Caki2 (cell line): ENCODE measurements around the gene ATXN1. TPM values are rescaled to one million over a fixed set of nuclear protein-coding genes. Genes with fewer than 3 reads are reported as not detected.
"Not testable (repeated sequence)": the region's sequence is repeated elsewhere in the genome, so short reads cannot be mapped to it uniquely, and the experiment has no call there.

Experiments
- DNase-seq: peaks from one replicate; pipeline ENCODE4 v3.0.0-alpha.2; 2015; ENCODE audit warnings: low read depth
- in situ Hi-C: cut with HindIII; loops from 2 replicates; pipeline ENCODE4 v1.10.0; 2016; ENCODE audit warnings: low sequenced_read_pairs, low pct_unique_long_range_greater_than_20kb, mixed read lengths
- total RNA-seq: library from RNA; depleted of rRNA; stranded (reverse); fragments of >200 nt; shearing (Covaris generic); gene quantifications from 2 replicates; pipeline ENCODE4 v1.2.3, GENCODE V29; 2014; ENCODE audit warnings: low replicate concordance

The ATXN1 gene
- total RNA-seq, 1 experiment from 2014 or later: 23.8 TPM

GRCh38 chr6:16623731-16624130 lies 137.5 kb downstream of the ATXN1 start:
- in situ Hi-C loops: no loop called here
- no peak for DNase-seq

DNA sequence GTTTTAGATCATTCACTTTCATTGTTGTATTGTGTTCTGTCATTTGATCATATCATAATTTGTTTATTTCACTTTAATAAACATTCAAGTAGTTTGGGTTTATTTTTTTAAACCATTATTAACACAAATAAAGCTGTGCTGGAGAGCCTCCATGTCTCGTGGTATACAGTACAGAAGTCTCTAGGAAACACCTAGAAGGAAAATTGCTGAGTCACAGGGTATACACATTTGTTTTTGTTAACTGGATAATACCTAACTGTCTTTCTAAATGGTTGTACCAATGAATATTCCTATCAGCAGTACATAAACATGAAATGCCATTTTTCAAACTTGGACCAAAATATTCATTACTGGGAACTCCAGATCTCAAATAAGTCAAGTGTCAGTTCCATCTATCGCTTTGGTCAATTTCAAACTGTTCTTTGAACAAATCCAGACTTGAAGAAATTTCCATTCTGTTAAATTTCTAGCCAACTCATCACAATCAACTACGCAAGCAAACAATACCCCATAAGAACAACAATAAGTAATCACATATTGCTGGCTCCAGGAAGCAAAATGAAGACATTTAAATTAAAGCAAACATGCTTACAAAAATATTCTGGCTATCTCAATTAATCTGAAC lies 138.1 kb downstream of the ATXN1 start:
- no peak for DNase-seq
- in situ Hi-C loops: no loop called here

DNA sequence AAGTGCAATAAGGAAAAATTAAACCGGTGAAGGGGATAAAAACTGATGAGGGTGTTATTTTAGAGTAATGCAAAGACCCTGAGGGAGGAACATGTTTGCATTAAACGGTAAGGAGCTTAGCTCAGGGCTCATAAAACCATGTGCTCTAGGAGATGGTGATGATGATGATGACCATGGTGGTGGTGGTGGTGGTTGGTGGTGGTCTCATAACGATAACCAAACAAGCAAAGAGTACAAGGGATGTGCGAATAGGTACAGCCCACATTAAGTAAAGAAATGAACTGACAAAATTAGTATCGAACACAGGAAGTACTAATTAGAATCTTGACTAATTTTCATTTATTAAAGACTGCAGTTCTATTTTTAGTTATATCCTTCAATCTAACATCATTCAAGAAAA lies 139.1 kb downstream of the ATXN1 start:
- in situ Hi-C loops: no loop called here
- no peak for DNase-seq

DNA sequence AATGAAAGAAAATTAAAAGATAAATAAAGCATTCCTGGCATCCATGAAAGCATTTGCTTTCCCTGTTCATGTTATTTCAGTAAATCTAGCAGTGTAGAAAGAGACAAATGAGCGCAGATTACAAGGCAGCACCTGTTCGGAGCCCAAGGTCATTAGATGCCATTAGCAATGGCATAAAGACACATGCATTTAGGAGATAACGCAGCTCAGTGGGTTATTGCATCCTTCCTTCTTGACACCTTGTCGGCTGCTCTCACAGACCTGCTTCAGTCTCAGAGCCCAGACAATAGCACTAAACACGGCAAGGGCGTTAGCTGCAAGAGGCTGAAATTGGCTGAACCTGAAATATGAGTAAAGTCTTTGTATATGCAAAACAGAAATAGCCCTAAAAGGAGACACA lies 140.3 kb downstream of the ATXN1 start:
- in situ Hi-C loops: no loop called here
- no peak for DNase-seq

DNA sequence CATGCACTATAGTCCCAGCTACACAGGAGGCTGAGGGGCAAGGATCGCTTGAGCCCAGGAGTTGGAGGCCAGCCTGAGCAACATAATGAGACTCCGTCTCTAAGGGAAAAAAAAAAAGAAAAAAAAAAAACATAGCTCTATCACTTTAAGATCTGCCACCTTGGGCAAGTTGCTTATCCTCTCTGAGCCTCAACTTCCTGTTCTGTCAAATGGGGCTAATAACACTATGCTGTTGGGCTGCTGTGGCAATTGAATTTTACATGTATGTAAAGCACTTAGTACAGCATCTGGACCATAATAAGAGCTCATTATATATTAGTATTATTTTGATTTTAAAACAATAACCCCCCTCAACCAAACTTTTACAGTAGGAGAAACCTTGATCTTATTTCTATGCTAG lies 141.5 kb downstream of the ATXN1 start:
- DNase-seq: no peak
- in situ Hi-C loops: no loop called here

GRCh38 chr6:16618962-16619361 lies 142.3 kb downstream of the ATXN1 start:
- no peak for DNase-seq
- in situ Hi-C loops: no loop called here

DNA sequence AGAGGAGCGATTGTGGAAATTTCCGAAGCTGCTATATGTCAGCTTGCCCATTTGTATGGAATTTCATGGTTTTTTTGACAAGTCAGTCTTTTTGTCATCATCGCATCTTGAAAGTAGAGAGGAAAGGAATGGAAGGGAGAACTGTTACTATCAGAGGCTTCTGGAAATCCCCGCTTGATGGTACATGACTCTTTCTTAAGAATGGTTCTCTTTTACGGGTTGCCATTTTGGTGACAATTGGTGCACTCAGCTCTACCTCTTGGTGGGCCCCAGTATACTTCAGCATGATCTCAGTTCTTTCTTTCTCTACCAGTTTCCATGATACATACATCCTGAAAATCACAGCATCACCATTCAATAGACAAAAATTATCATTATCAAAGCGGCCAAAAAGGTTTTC lies 146.0 kb downstream of the ATXN1 start:
- DNase-seq, in situ Hi-C loops: not testable (repeated sequence)

GRCh38 chr6:16614143-16614542 lies 147.1 kb downstream of the ATXN1 start:
- DNase-seq, in situ Hi-C loops: not testable (repeated sequence)

- in situ Hi-C loops, DNase-seq: not testable (repeated sequence)
These were observed 147.8 kb downstream of the ATXN1 start for GRCh38 chr6:16613504-16613903.

GRCh38 chr6:16608444-16608843 lies 152.8 kb downstream of the ATXN1 start:
- no peak for DNase-seq
- in situ Hi-C loops: no loop called here

- DNase-seq: no peak
- in situ Hi-C loops: no loop called here
These were observed 159.2 kb downstream of the ATXN1 start for GRCh38 chr6:16602035-16602434.

GRCh38 chr6:16600701-16601100 lies 160.6 kb downstream of the ATXN1 start:
- DNase-seq: no peak
- in situ Hi-C loops: no loop called here

GRCh38 chr6:16600026-16600425 lies 161.2 kb downstream of the ATXN1 start:
- DNase-seq: no peak
- in situ Hi-C loops: no loop called here

- no peak for DNase-seq
- in situ Hi-C loops: no loop called here
These were observed 164.5 kb downstream of the ATXN1 start for GRCh38 chr6:16596616-16597331.

GRCh38 chr6:16595514-16596120 lies 165.6 kb downstream of the ATXN1 start:
- no peak for DNase-seq
- in situ Hi-C loops: no loop called here

DNA sequence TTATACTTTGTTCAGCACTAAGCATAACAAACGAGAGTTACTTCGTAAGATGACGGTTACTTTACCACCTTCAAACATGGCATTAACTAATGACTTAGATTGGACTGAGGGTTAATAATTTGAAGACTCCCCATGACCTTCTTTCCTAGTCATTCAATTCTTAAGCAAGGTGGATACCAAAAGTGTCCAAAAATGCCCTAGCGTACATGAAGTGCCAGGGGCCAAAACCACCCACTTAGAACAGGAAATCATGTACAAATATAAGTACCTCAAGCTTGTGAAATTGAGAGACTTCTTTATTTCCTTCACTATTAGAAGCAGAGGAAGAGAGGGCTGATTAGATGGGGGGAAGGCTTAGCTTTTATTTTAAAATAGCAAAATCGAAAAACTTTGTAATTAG lies 166.4 kb downstream of the ATXN1 start:
- DNase-seq: no peak
- in situ Hi-C loops: no loop called here

DNA sequence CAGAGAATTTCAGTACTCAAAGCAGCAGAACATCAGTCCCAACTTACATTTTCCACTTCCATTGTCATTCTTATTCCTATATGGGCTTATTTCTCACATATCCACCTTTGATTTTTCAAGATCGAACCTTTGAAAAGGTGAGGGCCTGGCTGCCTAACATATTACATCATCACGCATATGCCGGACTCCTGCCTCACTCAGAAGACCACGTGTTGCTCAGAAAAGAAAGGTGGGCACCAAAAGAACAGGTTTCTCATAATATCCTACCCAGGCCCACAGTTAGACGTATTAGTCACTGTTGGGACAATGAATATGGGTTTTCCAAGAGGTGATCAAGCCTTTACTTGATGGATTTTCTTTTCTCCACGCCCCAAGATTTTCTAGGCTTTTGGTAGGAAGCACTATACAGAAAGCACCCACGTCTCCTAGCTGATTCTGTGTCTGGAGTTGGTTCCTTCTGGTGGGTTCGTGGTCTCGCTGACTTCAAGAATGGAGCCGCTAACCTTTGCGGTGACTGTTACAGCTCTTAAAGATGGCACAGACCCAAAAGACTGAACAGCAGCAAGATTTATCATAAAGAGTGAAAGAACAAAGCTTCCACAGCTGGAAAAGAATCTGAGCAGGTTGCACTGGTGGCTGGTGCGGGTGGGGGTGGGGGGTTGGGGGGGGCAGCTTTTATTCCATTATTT lies 168.9 kb downstream of the ATXN1 start:
- DNase-seq: no peak
- in situ Hi-C loops: no loop called here

DNA sequence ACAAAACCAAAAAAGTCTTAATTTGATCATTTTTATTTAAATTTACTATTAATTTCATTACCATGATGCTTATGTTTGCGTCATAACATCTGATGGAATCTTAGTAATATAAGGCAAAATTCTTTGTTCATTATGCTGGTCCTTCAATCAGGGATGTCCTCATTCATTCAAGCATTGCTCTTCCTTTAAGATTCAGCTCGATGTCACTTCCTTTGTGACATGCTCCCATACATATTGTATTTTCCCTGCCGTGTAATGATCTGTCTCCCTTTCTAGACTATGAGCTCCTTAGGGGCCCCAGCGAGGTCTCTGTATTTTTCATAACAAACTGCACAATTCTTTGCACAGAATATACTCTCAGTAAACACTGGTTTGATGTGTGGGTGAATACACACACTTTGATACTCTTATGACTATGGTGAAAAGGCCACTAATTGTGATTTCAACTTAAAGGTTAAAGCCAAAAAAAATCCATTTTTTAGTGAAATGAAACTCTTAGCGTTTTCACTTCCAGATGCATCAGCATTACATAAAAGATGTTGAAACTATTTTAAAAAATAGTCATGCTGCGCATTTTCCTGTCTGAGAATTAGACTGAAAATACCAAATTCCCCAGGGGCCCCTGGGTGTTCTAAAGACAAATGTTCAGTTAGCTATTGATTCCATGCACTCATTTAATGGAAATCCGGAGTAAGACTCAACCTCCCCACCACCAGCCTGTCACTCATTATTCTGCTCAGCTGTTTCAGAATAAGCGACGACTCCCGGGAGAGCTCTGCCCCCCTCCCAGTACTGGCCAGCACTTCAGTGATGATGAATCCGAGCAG lies 169.7 kb downstream of the ATXN1 start:
- no peak for DNase-seq
- in situ Hi-C loops: no loop called here
